AG09309 (cell line): ENCODE results near the gene BCL7B.

ENCODE experiments used
- DNase-seq: peaks from one replicate; pipeline ENCODE4 v3.0.0-alpha.2; 2010; ENCODE audit warnings: low read depth
- H3K4me3 ChIP-seq: 2 replicates; pipeline ENCODE4 v1.5.1; 2011; ENCODE audit warnings: mild to moderate bottlenecking, low read depth, low read length, moderate library complexity; ENCODE audit not compliant: control insufficient read depth
- CTCF ChIP-seq: IDR thresholded peaks from 2 replicates; pipeline ENCODE4 v1.5.1; 2011; ENCODE audit warnings: mild to moderate bottlenecking, low read depth, low read length, inconsistent platforms; ENCODE audit not compliant: insufficient read depth, control insufficient read depth; ENCODE audit errors: missing control alignments

BCL7B gene

GRCh38 chr7:73557397-73558257 is at the start of gene BCL7B:
Gene BCL7B, minus strand, starts transcription at chr7:73557690. Its CDS starts 112 bp downstream, at chr7:73557578.
- no peak for DNase-seq
- no peak for TF ChIP-seq CTCF
- peak within 1 kb of the TSS; percentile 84 for H3K4me3 ChIP-seq

GRCh38 chr7:73605601-73606220 is 48.2 kb upstream of the BCL7B start:
- H3K4me3 ChIP-seq, result no peak overlapping the region
- no peak for DNase-seq
- TF ChIP-seq CTCF, result no peak

GRCh38 chr7:73602721-73603651 is 45.5 kb upstream of the BCL7B start:
- no peak overlapping the region for H3K4me3 ChIP-seq
- TF ChIP-seq CTCF, result no peak
- no peak for DNase-seq

GRCh38 chr7:73599916-73600315 is 42.4 kb upstream of the BCL7B start:
- no peak for TF ChIP-seq CTCF
- H3K4me3 ChIP-seq, result no peak overlapping the region

GRCh38 chr7:73599151-73599882 is 41.8 kb upstream of the BCL7B start:
- no peak for DNase-seq
- no peak for TF ChIP-seq CTCF
- no peak overlapping the region for H3K4me3 ChIP-seq

More at GRCh38 chr7:73599916-73600315, 42.4 kb upstream of the BCL7B start:
- no peak for DNase-seq
